Gastrocnemius medialis (tissue), 4 donors: ENCODE data around the gene SPINT2. TPM values are rescaled to one million over a fixed set of nuclear protein-coding genes. Genes with fewer than 3 reads are reported as not detected.

ENCODE experiments used
- ATAC-seq, 2 donors: fragments of 150-250 bp; one replicate each; pipeline ENCODE4 v1.9.1; 2016
- DNase-seq, 2 donors: peaks; one replicate each; pipeline ENCODE4 v3.0.0-alpha.2; 2019
- H3K27ac ChIP-seq, 4 donors: fragments of 200-600 bp; sonication (generic); 1 replicate in 1 of 4; 2 replicates in 3 of 4; pipeline ENCODE4 v1.5.1; 2016 to 2018; ENCODE audit warnings: mild to moderate bottlenecking in 2 of 4, moderate library complexity in 1 of 4
- H3K27me3 ChIP-seq, 3 donors: fragments of 200-600 bp; sonication (generic) in 2 of 3; 1 replicate in 1 of 3; 2 replicates in 2 of 3; pipeline versions ENCODE4 v1.5.1 to v1.6.0; 2016 to 2019; ENCODE audit warnings: mild to moderate bottlenecking in 1 of 3, moderate library complexity in 1 of 3
- H3K36me3 ChIP-seq, 2 donors: fragments of 200-600 bp; sonication (generic) in 1 of 2; one replicate each; pipeline ENCODE4 v1.5.1; 2017 to 2018
- H3K4me1 ChIP-seq, 2 donors: fragments of 200-600 bp; sonication (generic) in 1 of 2; one replicate each; pipeline ENCODE4 v1.5.1; 2016 to 2017; ENCODE audit warnings: mild to moderate bottlenecking in 2 of 2
- H3K4me3 ChIP-seq, 4 donors: fragments of 200-600 bp; sonication (generic) in 3 of 4; 1 replicate in 1 of 4; 2 replicates in 3 of 4; pipeline ENCODE4 v1.5.1; 2016 to 2019; ENCODE audit warnings: mild to moderate bottlenecking in 2 of 4
- H3K9me3 ChIP-seq, 3 donors: fragments of 200-600 bp; sonication (generic) in 2 of 3; 1 replicate in 1 of 3; 2 replicates in 2 of 3; pipeline ENCODE4 v1.5.1; 2016 to 2019
- CTCF ChIP-seq, 5 experiments: fragments of 450-650 bp in 3 of 5; fragments of 200-600 bp in 2 of 5; sonication (generic) in 2 of 5; IDR thresholded peaks in 4 of 5; conservative IDR thresholded peaks in 1 of 5; 1 replicate in 4 of 5; 2 replicates in 1 of 5; pipeline ENCODE4 v1.5.1; 2016 to 2019; ENCODE audit warnings: antibody characterized with exemption in 5 of 5, mild to moderate bottlenecking in 3 of 5, moderate library complexity in 3 of 5
- POLR2A ChIP-seq, 2 donors: fragments of 450-650 bp; IDR thresholded peaks; one replicate each; pipeline ENCODE4 v1.6.1; 2017; ENCODE audit warnings: antibody characterized with exemption in 2 of 2, mild to moderate bottlenecking in 2 of 2, moderate library complexity in 2 of 2
- in situ Hi-C, 4 donors: fragments of 200-750 bp; cut with MboI; loops; one replicate each; pipeline versions ENCODE4 v1.15.0 to v1.8.0; 2017; ENCODE audit warnings: low sequenced_read_pairs in 4 of 4
- intact Hi-C: fragments of 100-400 bp; cut with DNase I; formaldehyde crosslinking; loops from one replicate; pipeline ENCODE4 v1.15.1; 2023; ENCODE audit warnings: low total_unique reads
- total RNA-seq, 4 donors: library from RNA; depleted of rRNA; stranded (reverse); fragments of >200 nt; gene quantifications; one replicate each; pipeline versions ENCODE4 v1.1.0 to v1.2.3, GENCODE V29; 2016

Gene SPINT2
- total RNA-seq, 4 donors from 2014 or later, result 0.26 to 4.0 (median 1.6) TPM

GRCh38 chr19:38340927-38341326, 76.6 kb downstream of the SPINT2 start:
- Histone ChIP-seq H3K9me3 (no peaks in the 10 kb centered on the region), H3K27ac (no peak overlapping the region), H3K4me3 (no peak overlapping the region), H3K27me3 (no peaks in the 10 kb centered on the region), H3K36me3 (no peaks in the 10 kb centered on the region), H3K4me1 (peaks cover 5 to 7% of the 10 kb centered on the region in 2 donors)
- in situ Hi-C loops (loop anchor here (25.0 kb wide), 2 partner anchors 204 to 429 kb away; partner anchors contain the start of genes SIPA1L3 (in 4 of the 4) and WDR87 (in 4 of the 4)), intact Hi-C loops (no loop called here)
- no peak for TF ChIP-seq CTCF (IDR thresholded peaks at IDR 0.05 in 4 of 5, conservative IDR thresholded peaks at IDR 0.05 in 1 of 5)
- TF ChIP-seq POLR2A (IDR thresholded peaks at IDR 0.05), result no peak
- ATAC-seq, result no peak
- no peak for DNase-seq

Other genes starting within 250 kb of the SPINT2 start
- not detected for gene DPF1, start 40.4 kb upstream of the SPINT2 start, total RNA-seq
- 10 to 100 TPM in 1 of 4 donors, 1 to 10 TPM in 3; 1.3 to 48.8 (median 7.1) TPM for gene PPP1R14A, start 8.2 kb upstream of the SPINT2 start, total RNA-seq
- gene C19orf33, start 39.7 kb downstream of the SPINT2 start, total RNA-seq, result 1 to 10 TPM in 2 of 4 donors, not detected in 2; 5.8 to 7.0 TPM
- gene YIF1B, start 51.4 kb downstream of the SPINT2 start, total RNA-seq, result 10 to 100 TPM; 28.3 to 39.5 (median 31.9) TPM
- under 1 TPM; 0.15 to 0.90 (median 0.41) TPM for gene KCNK6, start 55.3 kb downstream of the SPINT2 start, total RNA-seq
- 1 to 10 TPM in 3 of 4 donors, under 1 TPM in 1; 0.72 to 4.9 (median 1.7) TPM for gene CATSPERG, start 71.3 kb downstream of the SPINT2 start, total RNA-seq
- 1,000 to 10,000 TPM in 3 of 4 donors, 100 to 1,000 TPM in 1; 819 to 1,400 (median 1,309) TPM for gene PSMD8, start 110.0 kb downstream of the SPINT2 start, total RNA-seq
- gene GGN, start 123.5 kb downstream of the SPINT2 start, total RNA-seq, result under 1 TPM in 1 of 4 donors, not detected in 3; 0.13 TPM
- gene SPRED3, start 124.1 kb downstream of the SPINT2 start, total RNA-seq, result 1 to 10 TPM in 1 of 4 donors, under 1 TPM in 3; 0.05 to 2.6 (median 0.15) TPM
- 10 to 100 TPM in 1 of 4 donors, 1 to 10 TPM in 3; 1.9 to 17.4 (median 3.3) TPM for gene FAM98C, start 138.5 kb downstream of the SPINT2 start, total RNA-seq
- gene RASGRP4, start 161.6 kb downstream of the SPINT2 start, total RNA-seq, result 1 to 10 TPM in 2 of 4 donors, under 1 TPM in 2; 0.61 to 2.2 (median 0.94) TPM
- 100 to 1,000 TPM; 607 to 831 (median 724) TPM for gene RYR1, start 169.1 kb downstream of the SPINT2 start, total RNA-seq